Fibroblast of the aortic adventitia (primary cell): ENCODE data around the gene AMPD3. TPM values are rescaled to one million over a fixed set of nuclear protein-coding genes. Genes with fewer than 3 reads are reported as not detected.
A peak's percentile ranks its signal among the peaks of the same experiment; 100 is the strongest.

Source experiments
- DNase-seq: peaks from one replicate; pipeline ENCODE4 v3.0.0-alpha.2; 2010; ENCODE audit warnings: low read depth
- H3K4me3 ChIP-seq: 2 replicates; pipeline ENCODE4 v1.5.1; 2011; ENCODE audit warnings: low read depth, mild to moderate bottlenecking, control low read depth, low read length, moderate library complexity
- total RNA-seq: library from RNA; depleted of rRNA; stranded (reverse); fragments of >200 nt; gene quantifications from 2 replicates; pipeline ENCODE4 v1.2.3, GENCODE V29; 2012; ENCODE audit warnings: low replicate concordance
- TF ChIP-seq, protein P1 (sequence below): IDR thresholded peaks from 2 replicates; pipeline ENCODE4 v1.5.1; 2011; ENCODE audit warnings: mild to moderate bottlenecking, low read length, control low read depth, inconsistent platforms; ENCODE audit not compliant: insufficient read depth

The AMPD3 gene
- total RNA-seq, 1 donor: 7.0 TPM

DNA sequence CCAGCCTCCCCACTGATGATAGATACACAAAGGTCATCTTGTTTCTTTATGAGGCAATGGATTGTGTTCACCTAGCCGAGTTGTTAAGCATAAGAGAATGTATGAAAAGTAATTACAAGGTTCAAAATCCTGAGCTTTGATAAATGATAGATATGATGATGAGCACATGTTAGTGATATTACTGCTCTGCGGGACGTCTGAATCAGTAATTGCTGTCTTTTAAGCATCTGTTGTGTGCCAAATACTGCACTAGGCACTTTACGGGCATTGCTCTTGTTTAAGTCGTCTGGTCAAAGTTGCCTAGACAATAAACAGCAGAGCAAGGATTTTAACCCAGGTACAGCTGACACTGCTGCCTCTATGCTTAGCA lies 86.5 kb downstream of the AMPD3 start:
- TF ChIP-seq, protein P1, sequence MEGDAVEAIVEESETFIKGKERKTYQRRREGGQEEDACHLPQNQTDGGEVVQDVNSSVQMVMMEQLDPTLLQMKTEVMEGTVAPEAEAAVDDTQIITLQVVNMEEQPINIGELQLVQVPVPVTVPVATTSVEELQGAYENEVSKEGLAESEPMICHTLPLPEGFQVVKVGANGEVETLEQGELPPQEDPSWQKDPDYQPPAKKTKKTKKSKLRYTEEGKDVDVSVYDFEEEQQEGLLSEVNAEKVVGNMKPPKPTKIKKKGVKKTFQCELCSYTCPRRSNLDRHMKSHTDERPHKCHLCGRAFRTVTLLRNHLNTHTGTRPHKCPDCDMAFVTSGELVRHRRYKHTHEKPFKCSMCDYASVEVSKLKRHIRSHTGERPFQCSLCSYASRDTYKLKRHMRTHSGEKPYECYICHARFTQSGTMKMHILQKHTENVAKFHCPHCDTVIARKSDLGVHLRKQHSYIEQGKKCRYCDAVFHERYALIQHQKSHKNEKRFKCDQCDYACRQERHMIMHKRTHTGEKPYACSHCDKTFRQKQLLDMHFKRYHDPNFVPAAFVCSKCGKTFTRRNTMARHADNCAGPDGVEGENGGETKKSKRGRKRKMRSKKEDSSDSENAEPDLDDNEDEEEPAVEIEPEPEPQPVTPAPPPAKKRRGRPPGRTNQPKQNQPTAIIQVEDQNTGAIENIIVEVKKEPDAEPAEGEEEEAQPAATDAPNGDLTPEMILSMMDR: no peak
- DNase-seq: no peak
- peak overlapping the region; percentile 89 for H3K4me3 ChIP-seq

DNA sequence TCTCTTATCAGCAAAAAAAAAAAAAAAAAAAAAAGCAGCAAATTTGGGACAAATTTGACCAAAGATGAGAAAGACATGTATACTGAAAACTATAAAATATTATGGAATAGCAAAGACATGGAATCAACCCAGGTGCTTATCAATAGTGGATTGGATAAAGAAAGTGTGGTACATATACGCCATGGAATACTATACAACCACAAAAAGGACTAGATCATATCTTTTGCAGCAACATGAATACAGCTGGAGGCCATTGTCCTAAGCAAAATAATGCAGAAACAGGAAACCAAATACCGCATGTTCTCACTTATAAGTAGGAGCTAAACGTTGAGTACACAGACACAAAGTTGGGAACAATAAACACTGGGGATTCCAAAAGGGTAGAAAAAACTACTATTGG lies 87.7 kb downstream of the AMPD3 start:
- no peak overlapping the region for H3K4me3 ChIP-seq
- DNase-seq: no peak
- TF ChIP-seq, protein P1: no peak

DNA sequence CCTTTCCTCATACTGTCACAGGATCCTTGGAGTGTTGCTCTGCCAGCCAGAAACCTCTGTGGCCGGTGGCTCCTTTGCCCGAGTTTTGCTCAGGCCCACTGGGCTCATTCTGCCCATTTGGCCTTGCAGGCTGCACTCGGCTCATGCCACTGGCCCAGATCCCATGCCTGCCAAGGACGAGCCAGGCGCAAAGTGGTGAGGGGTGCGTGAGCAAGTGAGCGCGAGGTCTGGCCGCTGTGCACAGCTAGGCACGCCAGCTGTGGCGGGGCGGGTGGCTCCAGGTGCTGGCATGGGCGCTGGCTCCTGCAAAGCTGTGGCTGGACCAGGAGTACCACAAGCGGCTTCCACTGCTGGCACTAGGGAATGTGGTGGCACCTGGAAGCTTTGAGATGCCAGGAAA lies 88.7 kb downstream of the AMPD3 start:
- TF ChIP-seq, protein P1: no peak
- DNase-seq: no peak
- no peak overlapping the region for H3K4me3 ChIP-seq

DNA sequence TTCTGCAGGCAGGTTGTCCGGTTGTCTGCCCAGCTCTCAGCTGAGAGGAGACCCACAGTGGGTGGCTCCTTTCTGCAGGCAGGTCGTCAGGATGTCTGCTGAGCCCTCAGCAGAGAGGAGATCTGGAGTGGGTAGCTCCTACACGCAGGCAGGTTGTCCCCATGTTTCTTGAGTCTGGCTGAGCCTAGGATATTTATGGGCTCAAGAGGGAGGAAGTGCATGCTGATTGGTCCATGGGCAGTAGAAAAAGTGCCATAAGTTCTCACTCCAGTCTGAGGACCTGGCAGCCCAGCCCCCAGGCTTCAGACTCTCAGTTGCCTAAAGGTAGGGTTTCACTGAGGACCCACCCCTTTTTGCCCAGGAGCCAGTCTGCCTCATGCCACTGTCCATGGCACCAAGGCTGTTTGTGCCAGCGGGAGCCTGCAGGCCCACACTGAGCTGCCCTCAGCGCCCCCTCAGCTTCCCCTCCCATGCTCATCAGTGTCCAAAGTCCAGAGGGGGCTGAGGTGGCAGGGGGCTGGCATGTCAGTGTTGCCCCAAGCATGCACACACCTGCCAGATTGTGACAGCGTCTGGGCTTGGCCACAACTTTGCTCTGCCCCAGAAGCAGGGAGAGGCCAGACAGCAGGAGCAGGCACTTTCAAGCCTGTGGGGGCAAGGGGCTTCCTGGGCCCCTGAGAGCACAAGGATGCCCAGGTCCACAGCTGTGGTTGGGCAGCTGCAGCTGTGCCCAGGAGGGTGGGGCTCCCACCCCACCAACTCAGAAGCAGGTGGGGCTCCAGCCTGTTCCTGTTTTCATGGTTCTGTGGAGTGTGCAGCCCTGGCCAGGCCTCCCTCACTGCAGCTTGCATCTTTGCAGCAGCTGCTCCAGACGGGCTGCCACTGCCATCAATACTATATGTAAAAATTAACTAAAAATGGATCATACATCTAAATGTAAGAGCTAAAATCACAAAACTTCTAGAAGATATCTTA lies 89.7 kb downstream of the AMPD3 start:
- TF ChIP-seq, protein P1: no peak
- no peak overlapping the region for H3K4me3 ChIP-seq
- DNase-seq: no peak

DNA sequence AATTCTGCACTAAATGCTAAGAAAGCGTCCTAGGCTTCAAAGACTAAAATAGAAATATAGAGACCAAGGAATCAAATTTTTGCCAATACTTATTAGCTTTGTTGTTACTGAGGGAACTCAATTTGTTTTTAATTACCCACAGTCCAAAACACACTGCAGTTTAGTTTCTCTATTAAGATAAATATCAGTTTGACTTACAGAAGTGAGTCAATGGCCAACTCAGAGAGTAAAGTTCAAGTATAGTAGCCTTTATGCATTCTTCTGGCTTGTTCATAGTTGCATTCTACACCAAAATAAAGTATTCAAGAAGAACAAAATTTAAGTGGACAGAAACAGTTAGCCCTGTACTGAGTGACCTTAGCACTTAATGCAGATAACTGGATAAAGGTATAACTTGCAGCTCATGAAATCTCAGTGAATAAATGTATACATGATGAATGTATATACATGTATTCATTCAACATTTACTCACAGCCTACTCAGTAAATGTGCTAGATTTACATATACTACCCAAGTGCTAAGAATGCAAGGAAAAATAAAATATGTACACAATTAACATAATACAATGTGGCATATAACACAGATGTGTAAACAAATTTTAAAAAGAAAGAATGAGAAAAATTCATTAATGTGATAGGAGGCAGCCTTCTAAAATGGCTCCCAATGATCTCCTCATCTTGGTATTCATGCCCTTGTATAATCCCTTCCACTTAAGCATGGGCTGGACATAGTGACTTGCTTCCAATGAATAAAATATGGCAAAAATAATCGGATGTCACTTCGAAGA lies 95.6 kb downstream of the AMPD3 start:
- DNase-seq: peak; percentile 48
- H3K4me3 ChIP-seq: no peak overlapping the region
- TF ChIP-seq, protein P1: no peak

DNA sequence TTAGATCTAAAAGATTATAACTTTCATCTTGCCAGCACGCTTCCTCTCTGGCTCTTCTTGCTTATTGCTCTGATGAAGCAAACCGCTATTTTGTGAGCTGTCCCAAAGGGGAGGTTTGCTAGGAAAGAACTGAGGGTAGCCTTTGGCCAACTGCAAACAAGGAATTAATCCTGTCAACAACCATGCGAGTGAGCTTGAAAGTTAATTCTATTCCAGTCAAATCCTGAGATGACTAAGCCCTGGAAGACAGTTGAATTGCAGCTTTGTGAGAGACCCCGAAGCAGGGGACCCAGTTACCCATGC lies 96.2 kb downstream of the AMPD3 start:
- TF ChIP-seq, protein P1: no peak
- no peak for DNase-seq
- H3K4me3 ChIP-seq: no peak overlapping the region
